WERI-Rb-1 (cell line): ENCODE results near the gene NSUN7.

Experiments
- DNase-seq: peaks from one replicate; pipeline ENCODE4 v3.0.0-alpha.2; 2020
- H3K27ac ChIP-seq: fragments of 250-450 bp; sonication (Bioruptor Pico); 2 replicates; pipeline ENCODE4 v1.5.1; 2020; ENCODE audit warnings: mild to moderate bottlenecking, moderate library complexity
- H3K27me3 ChIP-seq: fragments of 250-450 bp; sonication (Bioruptor Pico); 2 replicates; pipeline ENCODE4 v1.5.1; 2021; ENCODE audit warnings: mild to moderate bottlenecking, low read depth, moderate library complexity; ENCODE audit not compliant: insufficient read depth, severe bottlenecking
- H3K36me3 ChIP-seq: fragments of 250-450 bp; sonication (Bioruptor Pico); 2 replicates; pipeline ENCODE4 v1.5.1; 2020; ENCODE audit warnings: mild to moderate bottlenecking, moderate library complexity
- H3K4me3 ChIP-seq: 2 replicates; pipeline ENCODE4 v1.5.1; 2011; ENCODE audit warnings: low read depth, mild to moderate bottlenecking, control low read depth, low read length
- H3K9me3 ChIP-seq: fragments of 250-450 bp; sonication (Bioruptor Pico); 2 replicates; pipeline ENCODE4 v1.5.1; 2021; ENCODE audit warnings: mild to moderate bottlenecking, moderate library complexity; ENCODE audit not compliant: severe bottlenecking
- CTCF ChIP-seq: IDR thresholded peaks from 2 replicates; pipeline ENCODE4 v1.5.1; 2011; ENCODE audit warnings: low read depth, mild to moderate bottlenecking, control low read depth, inconsistent platforms, low read length

The NSUN7 gene

DNA sequence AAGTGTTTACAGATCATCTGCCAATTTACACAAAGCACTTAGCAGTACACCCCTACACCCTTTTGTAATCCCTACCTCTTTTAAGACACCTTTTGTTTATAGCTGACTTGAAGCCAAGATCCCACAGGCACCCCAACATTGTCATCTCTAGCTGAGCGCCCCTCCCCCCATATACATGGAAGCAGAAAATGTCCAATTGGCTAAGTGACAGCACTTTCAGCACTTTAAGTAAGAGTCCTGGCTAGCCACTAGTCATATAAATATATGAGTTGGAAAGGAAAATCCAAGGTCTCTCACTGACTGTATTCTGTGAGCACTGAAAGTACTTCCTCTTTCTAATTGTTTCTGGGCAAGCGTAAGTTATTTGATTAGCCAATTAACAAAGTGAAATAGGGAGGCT, 108.2 kb downstream of the NSUN7 start:
- H3K9me3 ChIP-seq: no peaks in the 10 kb centered on the region
- TF ChIP-seq CTCF: no peak
- H3K4me3 ChIP-seq: no peak overlapping the region
- no peak for DNase-seq
- H3K36me3 ChIP-seq: no peaks in the 10 kb centered on the region; the same call in 1 of the 2 replicates
- no peaks in the 10 kb centered on the region for H3K27me3 ChIP-seq
- no peak overlapping the region for H3K27ac ChIP-seq

DNA sequence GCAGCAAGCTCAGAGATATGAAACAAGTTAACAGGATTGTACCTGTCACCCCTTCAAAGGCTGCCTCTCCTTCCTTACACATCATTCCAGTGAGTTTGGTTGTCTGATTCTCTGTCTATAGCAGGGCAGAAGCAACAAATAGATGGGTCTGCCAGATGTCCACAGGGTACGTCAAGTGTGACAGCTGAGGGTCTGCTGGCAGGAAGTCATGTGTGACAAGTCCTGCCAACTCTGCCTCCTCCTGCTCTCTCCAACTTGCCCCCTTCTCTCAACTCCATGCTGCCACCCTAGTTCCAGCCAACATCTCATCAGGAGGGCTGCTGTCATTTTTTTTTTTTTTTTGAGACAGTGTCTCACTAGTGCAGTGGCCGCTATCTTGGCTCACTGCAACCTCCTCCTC, 109.2 kb downstream of the NSUN7 start:
- Histone ChIP-seq H3K9me3 (no peaks in the 10 kb centered on the region), H3K36me3 (no peaks in the 10 kb centered on the region; the same call in 1 of the 2 replicates), H3K4me3 (no peak overlapping the region), H3K27me3 (no peaks in the 10 kb centered on the region), H3K27ac (no peak overlapping the region)
- TF ChIP-seq CTCF: no peak
- no peak for DNase-seq
